HEK293 (cell line): ENCODE results near the gene LEMD1.

Experiments
- BCL6B ChIP-seq: fragments of 450-650 bp; formaldehyde crosslinking; IDR thresholded peaks from 2 replicates; pipeline ENCODE4 v1.5.1; 2017; ENCODE audit warnings: missing biosample characterization, missing genetic modification characterization
- GLIS2 ChIP-seq: fragments of 450-650 bp; formaldehyde crosslinking; IDR thresholded peaks from 2 replicates; pipeline ENCODE4 v1.5.1; 2016; ENCODE audit warnings: missing biosample characterization, missing genetic modification characterization
- HIC1 ChIP-seq: fragments of 450-650 bp; formaldehyde crosslinking; IDR thresholded peaks from 2 replicates; pipeline ENCODE4 v1.5.1; 2016; ENCODE audit warnings: missing biosample characterization, missing genetic modification characterization
- KLF1 ChIP-seq: fragments of 450-650 bp; formaldehyde crosslinking; IDR thresholded peaks from 2 replicates; pipeline ENCODE4 v1.5.1; 2016; ENCODE audit warnings: missing biosample characterization, missing genetic modification characterization
- MZF1 ChIP-seq: fragments of 450-650 bp; formaldehyde crosslinking; IDR thresholded peaks from 2 replicates; pipeline ENCODE4 v1.5.1; 2017; ENCODE audit warnings: missing biosample characterization, missing genetic modification characterization, borderline replicate concordance
- PRDM4 ChIP-seq: fragments of 450-650 bp; formaldehyde crosslinking; IDR thresholded peaks from 2 replicates; pipeline ENCODE4 v1.5.1; 2017; ENCODE audit warnings: missing biosample characterization, missing genetic modification characterization
- ZBTB44 ChIP-seq: fragments of 450-650 bp; IDR thresholded peaks from 2 replicates; pipeline ENCODE4 v1.5.1; 2018; ENCODE audit warnings: missing biosample characterization, mild to moderate bottlenecking, missing genetic modification characterization
- ZBTB7A ChIP-seq: fragments of 450-650 bp; formaldehyde crosslinking; IDR thresholded peaks from 2 replicates; pipeline ENCODE4 v1.5.1; 2016; ENCODE audit warnings: low read depth, missing biosample characterization, missing genetic modification characterization
- ZFHX2 ChIP-seq: fragments of 450-650 bp; formaldehyde crosslinking; conservative IDR thresholded peaks from 2 replicates; pipeline ENCODE4 v1.5.1; 2016; ENCODE audit warnings: missing biosample characterization, missing genetic modification characterization
- ZNF114 ChIP-seq: fragments of 450-650 bp; formaldehyde crosslinking; IDR thresholded peaks from 2 replicates; pipeline ENCODE4 v1.5.0; 2017; ENCODE audit warnings: missing biosample characterization, missing genetic modification characterization
- ZNF132 ChIP-seq: fragments of 450-650 bp; formaldehyde crosslinking; IDR thresholded peaks from 2 replicates; pipeline ENCODE4 v1.5.1; 2017; ENCODE audit warnings: missing biosample characterization, missing genetic modification characterization, borderline replicate concordance
- ZNF140 ChIP-seq: fragments of 450-650 bp; formaldehyde crosslinking; IDR thresholded peaks from 2 replicates; pipeline ENCODE4 v1.5.1; 2016; ENCODE audit warnings: missing biosample characterization, missing genetic modification characterization
- ZNF416 ChIP-seq: fragments of 450-650 bp; formaldehyde crosslinking; IDR thresholded peaks from 2 replicates; pipeline ENCODE4 v1.5.1; 2016; ENCODE audit warnings: missing biosample characterization, missing genetic modification characterization
- ZNF426 ChIP-seq: fragments of 450-650 bp; formaldehyde crosslinking; IDR thresholded peaks from 2 replicates; pipeline ENCODE4 v1.5.1; 2017; ENCODE audit warnings: missing biosample characterization, missing genetic modification characterization, mild to moderate bottlenecking, inconsistent platforms, moderate library complexity
- ZNF449 ChIP-seq: fragments of 450-650 bp; formaldehyde crosslinking; IDR thresholded peaks from 2 replicates; pipeline ENCODE4 v1.5.1; 2017; ENCODE audit warnings: missing biosample characterization, mild to moderate bottlenecking, missing genetic modification characterization, moderate library complexity
- ZNF473 ChIP-seq: fragments of 450-650 bp; formaldehyde crosslinking; IDR thresholded peaks from 2 replicates; pipeline ENCODE4 v1.5.1; 2017; ENCODE audit warnings: missing biosample characterization, missing genetic modification characterization
- ZNF514 ChIP-seq: fragments of 450-650 bp; formaldehyde crosslinking; IDR thresholded peaks from 2 replicates; pipeline ENCODE4 v1.5.1; 2016; ENCODE audit warnings: missing biosample characterization, missing genetic modification characterization
- ZNF521 ChIP-seq: fragments of 450-650 bp; formaldehyde crosslinking; IDR thresholded peaks from 2 replicates; pipeline ENCODE4 v1.5.1; 2017; ENCODE audit warnings: missing biosample characterization, mild to moderate bottlenecking, missing genetic modification characterization
- ZNF555 ChIP-seq: fragments of 450-650 bp; formaldehyde crosslinking; conservative IDR thresholded peaks from 2 replicates; pipeline ENCODE4 v1.5.1; 2017; ENCODE audit warnings: missing biosample characterization, mild to moderate bottlenecking, missing genetic modification characterization, inconsistent platforms
- ZNF561 ChIP-seq: fragments of 450-650 bp; IDR thresholded peaks from 2 replicates; pipeline ENCODE4 v1.5.1; 2018; ENCODE audit warnings: missing biosample characterization, missing genetic modification characterization, borderline replicate concordance
- ZNF624 ChIP-seq: fragments of 450-650 bp; formaldehyde crosslinking; IDR thresholded peaks from 2 replicates; pipeline ENCODE4 v1.5.1; 2017; ENCODE audit warnings: missing biosample characterization, missing genetic modification characterization
- ZNF629 ChIP-seq: fragments of 450-650 bp; formaldehyde crosslinking; IDR thresholded peaks from 2 replicates; pipeline ENCODE4 v1.5.1; 2017; ENCODE audit warnings: missing biosample characterization, missing genetic modification characterization
- ZNF701 ChIP-seq: fragments of 450-650 bp; formaldehyde crosslinking; IDR thresholded peaks from 2 replicates; pipeline ENCODE4 v1.5.1; 2016; ENCODE audit warnings: missing biosample characterization, missing genetic modification characterization
- ZNF704 ChIP-seq: fragments of 450-650 bp; formaldehyde crosslinking; IDR thresholded peaks from 2 replicates; pipeline ENCODE4 v1.5.1; 2016; ENCODE audit warnings: missing biosample characterization, missing genetic modification characterization
- ZNF792 ChIP-seq: fragments of 450-650 bp; formaldehyde crosslinking; IDR thresholded peaks from 2 replicates; pipeline ENCODE4 v1.5.1; 2016; ENCODE audit warnings: missing biosample characterization, missing genetic modification characterization
- ZNF837 ChIP-seq: fragments of 450-650 bp; formaldehyde crosslinking; IDR thresholded peaks from 2 replicates; pipeline ENCODE4 v1.5.1; 2016; ENCODE audit warnings: missing biosample characterization, missing genetic modification characterization
- ZSCAN5A ChIP-seq: fragments of 450-650 bp; formaldehyde crosslinking; IDR thresholded peaks from 2 replicates; pipeline ENCODE4 v1.5.1; 2016; ENCODE audit warnings: missing biosample characterization, missing genetic modification characterization

Gene LEMD1

GRCh38 chr1:205396967-205397616 is 24.8 kb downstream of the LEMD1 start (continued):
- TF ChIP-seq PRDM4, result no peak
- TF ChIP-seq ZNF132 (tag by site-specific recombination), result no peak
- TF ChIP-seq ZNF624 (tag by site-specific recombination), result no peak
- no peak for TF ChIP-seq KLF1 (tag by site-specific recombination)
- no peak; the same call in 1 of the 2 replicates for TF ChIP-seq ZNF449
- no peak for TF ChIP-seq ZBTB44 (tag by site-specific recombination)
- TF ChIP-seq ZNF792 (tag by site-specific recombination), result no peak
- no peak for TF ChIP-seq ZNF426 (tag by site-specific recombination)
- TF ChIP-seq ZFHX2 (tag by site-specific recombination), result no peak
- TF ChIP-seq ZNF561 (tag by site-specific recombination), result 0 out of 2 replicates have a peak, but pooled peaks have one; percentile 36
- no peak for TF ChIP-seq BCL6B (tag by site-specific recombination)
- no peak for TF ChIP-seq ZNF521 (tag by site-specific recombination)
- TF ChIP-seq ZNF704 (tag by site-specific recombination), result no peak
- TF ChIP-seq ZNF629, result peak; percentile 41; the same call in 1 of the 2 replicates
- no peak for TF ChIP-seq ZBTB7A (tag by site-specific recombination)
- no peak for TF ChIP-seq GLIS2 (tag by site-specific recombination)
- TF ChIP-seq MZF1 (tag by site-specific recombination), result no peak
- no peak for TF ChIP-seq ZNF837
- TF ChIP-seq ZNF701 (tag by site-specific recombination), result no peak
- no peak for TF ChIP-seq ZNF514 (tag by site-specific recombination)
- TF ChIP-seq HIC1 (tag by site-specific recombination), result no peak
- TF ChIP-seq ZNF555 (tag by site-specific recombination), result no peak
- TF ChIP-seq ZNF416, result no peak
- no peak for TF ChIP-seq ZNF473 (tag by site-specific recombination)
- no peak for TF ChIP-seq ZNF140 (tag by site-specific recombination)
- TF ChIP-seq ZSCAN5A, result no peak
- TF ChIP-seq ZNF114 (tag by site-specific recombination), result no peak
